ENCODE results near the gene BDKRB1.

The BDKRB1 gene

DNA sequence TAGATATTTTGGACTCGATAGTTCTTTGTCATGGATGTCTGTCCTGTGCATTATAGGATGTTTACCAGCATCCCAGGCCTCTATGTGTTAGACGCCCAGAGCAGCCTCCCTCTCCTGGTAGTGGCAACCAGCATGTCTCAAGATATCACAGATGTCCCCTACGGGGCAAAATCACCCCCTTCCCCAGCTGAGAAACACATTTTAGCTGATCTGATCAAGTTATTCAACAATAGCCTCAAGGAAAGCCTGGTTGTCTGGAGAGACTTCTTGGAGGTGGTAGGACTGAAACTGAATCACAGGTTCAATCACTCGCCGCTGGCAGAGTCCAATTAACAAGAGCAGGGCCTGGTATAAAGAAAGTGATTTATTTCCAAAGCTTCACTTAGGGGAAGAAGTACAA, 17.6 kb downstream of the BDKRB1 start:
- TF ChIP-seq, protein P1, sequence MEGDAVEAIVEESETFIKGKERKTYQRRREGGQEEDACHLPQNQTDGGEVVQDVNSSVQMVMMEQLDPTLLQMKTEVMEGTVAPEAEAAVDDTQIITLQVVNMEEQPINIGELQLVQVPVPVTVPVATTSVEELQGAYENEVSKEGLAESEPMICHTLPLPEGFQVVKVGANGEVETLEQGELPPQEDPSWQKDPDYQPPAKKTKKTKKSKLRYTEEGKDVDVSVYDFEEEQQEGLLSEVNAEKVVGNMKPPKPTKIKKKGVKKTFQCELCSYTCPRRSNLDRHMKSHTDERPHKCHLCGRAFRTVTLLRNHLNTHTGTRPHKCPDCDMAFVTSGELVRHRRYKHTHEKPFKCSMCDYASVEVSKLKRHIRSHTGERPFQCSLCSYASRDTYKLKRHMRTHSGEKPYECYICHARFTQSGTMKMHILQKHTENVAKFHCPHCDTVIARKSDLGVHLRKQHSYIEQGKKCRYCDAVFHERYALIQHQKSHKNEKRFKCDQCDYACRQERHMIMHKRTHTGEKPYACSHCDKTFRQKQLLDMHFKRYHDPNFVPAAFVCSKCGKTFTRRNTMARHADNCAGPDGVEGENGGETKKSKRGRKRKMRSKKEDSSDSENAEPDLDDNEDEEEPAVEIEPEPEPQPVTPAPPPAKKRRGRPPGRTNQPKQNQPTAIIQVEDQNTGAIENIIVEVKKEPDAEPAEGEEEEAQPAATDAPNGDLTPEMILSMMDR (IDR thresholded peaks at IDR 0.05; ENCODE audit: poor library complexity, severe bottlenecking) = no peak
- Histone ChIP-seq H3K4me1 (ENCODE audit: insufficient read depth, poor library complexity, severe bottlenecking) (peaks cover 15% of the 10 kb centered on the region), H3K36me3 (ENCODE audit: low read depth) (no peaks in the 10 kb centered on the region), H3K9me3 (ENCODE audit: severe bottlenecking) (peaks cover 12% of the 10 kb centered on the region), H3K27me3 (ENCODE audit: insufficient read depth, poor library complexity, severe bottlenecking) (no peaks in the 10 kb centered on the region), H3K27ac (ENCODE audit: poor library complexity, severe bottlenecking) (no peak overlapping the region), H3K4me3 (ENCODE audit: severe bottlenecking) (no peak overlapping the region)
- DNase-seq (ENCODE audit: low spot score) (no peak), ATAC-seq (ENCODE audit: low read depth) (no peak)

DNA sequence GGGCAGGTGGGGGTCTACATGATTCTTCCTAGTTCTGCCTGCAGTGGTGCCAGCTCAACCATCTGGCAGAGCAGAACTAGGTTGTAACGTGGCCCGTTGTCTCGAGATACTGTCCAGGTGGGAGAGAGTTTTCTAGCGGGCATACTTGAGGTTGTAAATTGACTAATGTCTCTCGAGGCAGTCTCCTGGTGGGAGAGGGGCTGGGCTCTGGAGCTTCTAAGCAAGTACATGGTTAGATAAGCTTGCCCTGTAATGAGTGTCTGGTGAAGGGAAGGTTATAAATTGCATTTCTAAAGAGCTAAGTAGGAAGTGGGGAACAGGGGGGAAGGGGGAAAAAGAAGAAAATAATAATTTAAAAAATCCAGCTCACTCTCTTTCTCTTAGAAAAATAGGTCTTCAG, 18.1 kb downstream of the BDKRB1 start:
- Histone ChIP-seq H3K9me3 (ENCODE audit: severe bottlenecking) (peaks cover 12% of the 10 kb centered on the region), H3K36me3 (ENCODE audit: low read depth) (no peaks in the 10 kb centered on the region), H3K27me3 (ENCODE audit: insufficient read depth, poor library complexity, severe bottlenecking) (no peaks in the 10 kb centered on the region), H3K4me3 (ENCODE audit: severe bottlenecking) (no peak overlapping the region), H3K27ac (ENCODE audit: poor library complexity, severe bottlenecking) (no peak overlapping the region), H3K4me1 (ENCODE audit: insufficient read depth, poor library complexity, severe bottlenecking) (peaks cover 10% of the 10 kb centered on the region)
- ATAC-seq (ENCODE audit: low read depth) = no peak
- TF ChIP-seq, protein P1 (IDR thresholded peaks at IDR 0.05; ENCODE audit: poor library complexity, severe bottlenecking) = no peak
- DNase-seq (ENCODE audit: low spot score) = no peak

DNA sequence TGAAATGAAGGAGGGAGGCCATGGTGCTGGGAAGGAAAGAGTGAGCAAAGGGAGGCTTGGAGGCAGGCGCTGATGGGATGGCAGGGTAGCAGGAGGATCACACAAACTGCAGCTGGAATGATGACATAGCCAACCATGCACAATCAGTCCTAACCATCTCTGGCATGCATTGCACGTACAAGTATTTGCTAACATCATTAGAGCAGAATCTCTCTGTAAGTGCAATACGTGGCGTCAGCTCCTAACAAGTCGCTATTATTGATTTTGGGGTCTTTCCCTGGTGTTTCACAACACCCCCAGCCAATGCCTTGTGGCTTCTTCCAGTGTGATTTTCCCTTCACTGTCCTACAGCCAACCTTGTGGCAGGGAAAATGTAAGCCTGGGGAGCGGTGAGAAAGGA, 18.5 kb downstream of the BDKRB1 start:
- DNase-seq (ENCODE audit: low spot score) (no peak), ATAC-seq (ENCODE audit: low read depth) (no peak)
- TF ChIP-seq, protein P1 (IDR thresholded peaks at IDR 0.05; ENCODE audit: poor library complexity, severe bottlenecking) = no peak
- no peaks in the 10 kb centered on the region for H3K36me3 ChIP-seq (ENCODE audit: low read depth)
- H3K27ac ChIP-seq (ENCODE audit: poor library complexity, severe bottlenecking) = no peak overlapping the region
- no peaks in the 10 kb centered on the region for H3K27me3 ChIP-seq (ENCODE audit: insufficient read depth, poor library complexity, severe bottlenecking)
- H3K9me3 ChIP-seq (ENCODE audit: severe bottlenecking) = peaks cover 12% of the 10 kb centered on the region
- H3K4me3 ChIP-seq (ENCODE audit: severe bottlenecking) = no peak overlapping the region
- peaks cover 6% of the 10 kb centered on the region for H3K4me1 ChIP-seq (ENCODE audit: insufficient read depth, poor library complexity, severe bottlenecking)

DNA sequence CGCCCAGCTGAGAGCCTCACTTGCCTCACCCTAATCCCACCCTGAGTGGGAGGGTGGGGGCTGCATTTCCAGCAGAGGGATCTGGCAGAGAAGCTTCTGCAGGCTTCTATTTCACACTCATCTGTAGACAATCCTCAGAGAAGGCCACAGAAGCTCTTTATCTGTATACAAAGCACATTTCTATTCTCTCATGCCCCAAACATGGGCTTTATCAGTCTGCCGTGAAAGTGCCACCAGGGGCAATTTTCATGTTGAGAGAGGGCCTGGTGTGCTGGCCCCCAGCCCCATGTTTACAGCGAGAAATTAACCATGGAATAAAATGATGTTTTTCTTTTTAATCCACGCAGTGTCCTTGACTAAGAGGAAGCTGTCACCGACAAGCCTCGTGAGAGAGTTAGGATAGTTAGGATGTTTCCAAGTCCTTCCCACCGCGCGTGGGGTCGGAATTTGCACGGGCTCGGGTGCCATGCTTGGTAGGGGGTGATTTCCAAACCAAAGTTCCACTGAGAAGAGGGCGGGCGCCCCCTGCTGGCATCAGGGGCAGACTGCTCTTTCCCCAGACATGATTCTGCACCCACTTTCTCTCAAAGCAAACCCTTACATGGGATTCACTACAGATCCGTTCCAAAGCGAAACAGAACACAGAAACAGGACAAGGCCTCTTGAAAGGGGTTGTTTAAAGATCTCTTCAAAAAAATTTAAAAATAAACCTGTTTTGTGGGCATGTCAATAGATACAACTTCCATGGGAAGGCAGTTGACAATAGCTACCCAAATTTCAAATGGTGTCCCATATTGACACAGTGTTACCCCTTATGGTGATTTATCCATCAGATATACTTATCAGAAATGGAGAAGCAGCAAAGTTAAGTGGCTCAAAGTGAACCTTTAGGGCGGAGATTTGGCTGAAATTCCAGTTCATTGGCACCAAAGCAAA, 19.4 kb downstream of the BDKRB1 start:
- H3K27ac ChIP-seq (ENCODE audit: poor library complexity, severe bottlenecking) = no peak overlapping the region

More for the DNA sequence above, 19.4 kb downstream of the BDKRB1 start:
- H3K9me3 ChIP-seq (ENCODE audit: severe bottlenecking) = peaks cover 12% of the 10 kb centered on the region
- H3K4me1 ChIP-seq (ENCODE audit: insufficient read depth, poor library complexity, severe bottlenecking) = peaks cover 3% of the 10 kb centered on the region
- TF ChIP-seq, protein P1 (IDR thresholded peaks at IDR 0.05; ENCODE audit: poor library complexity, severe bottlenecking) = peak; percentile 99
- no peaks in the 10 kb centered on the region for H3K27me3 ChIP-seq (ENCODE audit: insufficient read depth, poor library complexity, severe bottlenecking)
- no peak overlapping the region for H3K4me3 ChIP-seq (ENCODE audit: severe bottlenecking)
- peak; percentile 47 for ATAC-seq (ENCODE audit: low read depth)
- no peaks in the 10 kb centered on the region for H3K36me3 ChIP-seq (ENCODE audit: low read depth)
- DNase-seq (ENCODE audit: low spot score) = no peak
